Chondrocyte (in vitro differentiated cells): ENCODE measurements around the gene HMGXB3. TPM values are rescaled to one million over a fixed set of nuclear protein-coding genes. Genes with fewer than 3 reads are reported as not detected.

Source experiments
- DNase-seq: peaks from one replicate; pipeline ENCODE4 v3.0.0; 2021; ENCODE audit warnings: mixed read lengths, low spot score
- H3K27ac Mint-ChIP-seq: one replicate; pipeline ENCODE4 v1.8.0; 2021; ENCODE audit warnings: mild to moderate bottlenecking, moderate library complexity, mixed read lengths; ENCODE audit not compliant: unreplicated experiment
- H3K27me3 Mint-ChIP-seq: 2 replicates; pipeline ENCODE4 v1.8.0; 2021; ENCODE audit warnings: low read depth, mixed read lengths
- H3K36me3 Mint-ChIP-seq: 2 replicates; pipeline ENCODE4 v1.8.0; 2021; ENCODE audit warnings: low read depth, mixed read lengths
- H3K4me1 Mint-ChIP-seq: 2 replicates; pipeline ENCODE4 v1.8.0; 2021; ENCODE audit warnings: low read depth, mild to moderate bottlenecking, mixed read lengths
- H3K4me3 Mint-ChIP-seq: one replicate; pipeline ENCODE4 v1.8.0; 2021; ENCODE audit warnings: mild to moderate bottlenecking, moderate library complexity, mixed read lengths; ENCODE audit not compliant: unreplicated experiment
- H3K9me3 Mint-ChIP-seq: 2 replicates; pipeline ENCODE4 v1.8.0; 2021; ENCODE audit warnings: low read depth, mixed read lengths
- total RNA-seq: library from RNA; stranded (reverse); gene quantifications from 3 replicates; pipeline ENCODE4 v1.2.1, GENCODE V29; 2021
- TF ChIP-seq, protein P1 (sequence below): fragments of 200-600 bp; sonication (generic); IDR thresholded peaks from 2 replicates; pipeline ENCODE4 v1.5.0; 2021; ENCODE audit warnings: antibody characterized with exemption, mild to moderate bottlenecking, moderate library complexity

Gene HMGXB3
- total RNA-seq, 1 donor from 2014 or later: 44.2 TPM

DNA sequence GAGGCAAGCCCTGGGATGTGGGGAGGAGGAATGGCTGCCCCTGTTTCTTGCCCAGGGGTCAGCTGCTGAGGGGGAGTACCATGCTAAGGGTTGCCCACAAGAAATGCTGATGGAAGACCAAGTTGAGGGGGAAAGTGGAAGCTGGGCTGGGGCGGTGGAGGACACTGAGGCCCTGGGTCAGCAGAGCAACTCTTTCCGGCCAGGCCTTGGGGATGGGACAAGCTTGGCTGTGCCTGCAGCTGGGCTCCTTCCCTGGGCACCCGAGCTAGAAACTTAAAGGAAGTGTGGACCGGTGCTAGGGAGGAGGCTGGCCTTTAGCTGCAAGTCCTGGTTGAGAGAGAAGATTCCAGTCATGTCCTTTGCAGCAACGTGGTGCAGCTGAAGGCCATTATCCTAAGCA is 63.1 kb downstream of the HMGXB3 start:
- H3K27ac Mint-ChIP-seq: no peak overlapping the region
- H3K4me3 Mint-ChIP-seq: no peak overlapping the region
- no peaks in the 10 kb centered on the region for H3K27me3 Mint-ChIP-seq
- no peaks in the 10 kb centered on the region for H3K9me3 Mint-ChIP-seq
- no peak for DNase-seq
- no peaks in the 10 kb centered on the region for H3K36me3 Mint-ChIP-seq
- H3K4me1 Mint-ChIP-seq: peaks cover 47% of the 10 kb centered on the region
- TF ChIP-seq, protein P1, sequence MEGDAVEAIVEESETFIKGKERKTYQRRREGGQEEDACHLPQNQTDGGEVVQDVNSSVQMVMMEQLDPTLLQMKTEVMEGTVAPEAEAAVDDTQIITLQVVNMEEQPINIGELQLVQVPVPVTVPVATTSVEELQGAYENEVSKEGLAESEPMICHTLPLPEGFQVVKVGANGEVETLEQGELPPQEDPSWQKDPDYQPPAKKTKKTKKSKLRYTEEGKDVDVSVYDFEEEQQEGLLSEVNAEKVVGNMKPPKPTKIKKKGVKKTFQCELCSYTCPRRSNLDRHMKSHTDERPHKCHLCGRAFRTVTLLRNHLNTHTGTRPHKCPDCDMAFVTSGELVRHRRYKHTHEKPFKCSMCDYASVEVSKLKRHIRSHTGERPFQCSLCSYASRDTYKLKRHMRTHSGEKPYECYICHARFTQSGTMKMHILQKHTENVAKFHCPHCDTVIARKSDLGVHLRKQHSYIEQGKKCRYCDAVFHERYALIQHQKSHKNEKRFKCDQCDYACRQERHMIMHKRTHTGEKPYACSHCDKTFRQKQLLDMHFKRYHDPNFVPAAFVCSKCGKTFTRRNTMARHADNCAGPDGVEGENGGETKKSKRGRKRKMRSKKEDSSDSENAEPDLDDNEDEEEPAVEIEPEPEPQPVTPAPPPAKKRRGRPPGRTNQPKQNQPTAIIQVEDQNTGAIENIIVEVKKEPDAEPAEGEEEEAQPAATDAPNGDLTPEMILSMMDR: no peak

DNA sequence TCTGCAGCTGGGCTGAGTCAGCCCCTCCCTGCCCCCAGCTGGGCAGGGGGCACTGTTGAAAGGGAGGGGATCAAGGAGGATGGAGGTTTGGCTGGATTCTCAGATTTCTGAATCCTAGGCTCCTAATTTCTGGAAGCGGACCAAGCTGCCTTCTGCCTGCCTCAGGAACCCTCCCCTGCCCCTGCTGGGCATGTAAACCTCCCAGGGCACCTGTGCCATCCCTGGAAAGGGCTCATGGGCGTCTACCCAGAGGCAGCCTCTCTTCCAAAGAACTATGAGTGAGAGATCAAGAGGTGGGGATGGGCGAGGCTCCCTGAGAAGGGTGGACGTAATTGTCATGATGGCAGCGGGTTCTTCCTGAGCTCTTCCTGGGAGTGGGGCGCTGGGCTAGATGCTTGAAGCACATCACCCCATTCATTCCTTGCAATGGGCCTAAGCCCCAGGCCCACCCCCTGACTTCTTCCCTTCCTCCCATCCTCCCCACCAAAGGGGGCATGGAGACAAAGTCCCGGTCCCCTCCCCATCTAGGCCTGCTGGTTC is 64.2 kb downstream of the HMGXB3 start:
- no peaks in the 10 kb centered on the region for H3K9me3 Mint-ChIP-seq
- no peak for DNase-seq
- no peaks in the 10 kb centered on the region for H3K27me3 Mint-ChIP-seq
- no peaks in the 10 kb centered on the region for H3K36me3 Mint-ChIP-seq
- peaks cover 42% of the 10 kb centered on the region for H3K4me1 Mint-ChIP-seq
- TF ChIP-seq, protein P1: no peak
- no peak overlapping the region for H3K27ac Mint-ChIP-seq
- H3K4me3 Mint-ChIP-seq: no peak overlapping the region

DNA sequence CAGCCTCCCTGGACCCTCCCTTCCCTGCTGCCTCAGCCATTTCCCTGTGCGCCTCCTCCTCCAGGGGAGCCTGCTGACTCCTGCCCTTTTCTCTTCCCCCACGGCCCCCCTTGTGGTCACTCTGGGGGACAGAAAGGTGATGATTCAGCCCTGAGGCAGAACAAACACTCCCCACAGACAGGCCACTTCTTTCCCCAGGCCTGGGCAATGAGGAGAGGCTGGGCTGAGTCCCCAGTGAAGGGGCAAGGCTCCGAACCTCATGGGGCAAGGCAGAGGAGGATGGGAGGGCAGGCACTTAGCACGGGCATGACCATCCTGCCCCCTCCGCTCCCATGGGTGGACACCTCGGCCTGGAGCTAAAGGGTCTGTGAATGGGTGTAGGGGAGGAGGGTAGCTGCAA is 64.8 kb downstream of the HMGXB3 start:
- no peak for DNase-seq
- no peaks in the 10 kb centered on the region for H3K36me3 Mint-ChIP-seq
- TF ChIP-seq, protein P1: no peak
- no peak overlapping the region for H3K4me3 Mint-ChIP-seq
- peaks cover 42% of the 10 kb centered on the region for H3K4me1 Mint-ChIP-seq
- no peaks in the 10 kb centered on the region for H3K9me3 Mint-ChIP-seq
- H3K27me3 Mint-ChIP-seq: no peaks in the 10 kb centered on the region
- H3K27ac Mint-ChIP-seq: peak overlapping the region; percentile 68

DNA sequence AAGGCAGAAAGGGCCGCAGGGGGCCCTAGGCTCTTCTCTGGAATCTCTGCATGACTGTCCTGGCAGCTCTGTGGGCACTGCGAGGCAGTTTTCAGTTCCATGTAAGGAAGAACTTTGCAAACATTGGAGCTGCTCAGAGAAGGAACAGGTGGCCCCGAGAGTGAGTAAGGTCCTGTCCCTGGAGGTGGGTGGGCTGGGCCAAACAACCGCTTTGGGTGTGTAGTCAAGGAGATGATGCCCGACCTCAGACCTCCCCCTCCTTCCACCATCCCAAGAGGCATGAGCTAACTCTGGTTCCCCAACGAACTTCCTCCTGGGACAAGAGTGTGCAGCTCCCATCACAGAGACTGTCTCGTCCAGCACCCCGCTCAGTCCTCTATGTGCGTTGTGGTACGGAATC is 65.3 kb downstream of the HMGXB3 start:
- Mint-ChIP-seq H3K27ac (peak overlapping the region; percentile 68), H3K4me1 (peaks cover 42% of the 10 kb centered on the region), H3K36me3 (no peaks in the 10 kb centered on the region), H3K27me3 (no peaks in the 10 kb centered on the region), H3K4me3 (no peak overlapping the region), H3K9me3 (no peaks in the 10 kb centered on the region)
- TF ChIP-seq, protein P1: no peak
- no peak for DNase-seq

DNA sequence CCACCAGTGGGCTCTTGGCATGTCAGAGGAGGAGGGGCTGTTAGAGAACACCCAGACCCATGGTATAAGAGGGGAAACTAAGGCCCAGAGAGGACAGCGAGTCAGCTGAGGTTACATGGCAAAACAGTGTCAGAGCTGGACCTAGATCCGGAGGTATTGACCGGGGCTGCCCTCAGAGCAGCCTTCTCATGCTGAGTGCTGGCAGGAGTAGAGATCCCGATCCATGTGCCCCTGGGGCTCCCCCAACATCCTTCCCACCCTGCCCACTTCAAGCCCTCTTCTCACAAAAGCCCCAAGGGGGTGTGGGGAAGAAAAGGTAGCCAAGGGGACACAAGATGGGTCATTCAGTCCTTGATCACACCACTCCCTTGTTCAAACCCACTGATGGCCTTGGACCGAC is 65.9 kb downstream of the HMGXB3 start:
- Mint-ChIP-seq H3K27me3 (no peaks in the 10 kb centered on the region), H3K36me3 (no peaks in the 10 kb centered on the region), H3K4me3 (no peak overlapping the region), H3K9me3 (no peaks in the 10 kb centered on the region), H3K27ac (peak overlapping the region; percentile 82), H3K4me1 (peaks cover 42% of the 10 kb centered on the region)
- TF ChIP-seq, protein P1: no peak
- DNase-seq: peak; percentile 47
